Measurements from ENCODE around the gene DNAL1. TPM values are rescaled to one million over a fixed set of nuclear protein-coding genes. Genes with fewer than 3 reads are reported as not detected.

Gene DNAL1
- total RNA-seq, 1 experiment from 2014 or later: 32.8 TPM

- in situ Hi-C loops (cut with HindIII; ENCODE audit: low sequenced_read_pairs): no loop called here
Observed at GRCh38 chr14:73750531-73750901, 105.7 kb downstream of the DNAL1 start.

GRCh38 chr14:73751157-73751691, 106.4 kb downstream of the DNAL1 start:
- no peak for DNase-seq (ENCODE audit: low spot score)
- in situ Hi-C loops (cut with HindIII; ENCODE audit: low sequenced_read_pairs): no loop called here

More at GRCh38 chr14:73750531-73750901, 105.7 kb downstream of the DNAL1 start:
- peak; percentile 87 for DNase-seq (ENCODE audit: low spot score)

- DNase-seq (ENCODE audit: low spot score): no peak
- in situ Hi-C loops (cut with HindIII; ENCODE audit: low sequenced_read_pairs): no loop called here
Observed at GRCh38 chr14:73752297-73752992, 107.7 kb downstream of the DNAL1 start.

Other genes with a start within 250 kb of the DNAL1 start
- 16.6 and 49.1 TPM in 2 replicates for gene NUMB, start 186.4 kb upstream of the DNAL1 start, total RNA-seq (2014; rRNA removed; shearing (Covaris generic))
- gene RIOX1, start 154.1 kb upstream of the DNAL1 start, total RNA-seq (2014; rRNA removed; shearing (Covaris generic)): 0.07 and 0.31 TPM in 2 replicates
- gene ACOT1, start 107.8 kb upstream of the DNAL1 start, total RNA-seq (2014; rRNA removed; shearing (Covaris generic)): not detected in 2 replicates
- gene HEATR4, start 86.0 kb upstream of the DNAL1 start, total RNA-seq (2014; rRNA removed; shearing (Covaris generic)): not detected in 2 replicates
- 117 and 124 TPM in 2 replicates for gene ACOT2, start 75.8 kb upstream of the DNAL1 start, total RNA-seq (2014; rRNA removed; shearing (Covaris generic))
- not detected in 2 replicates for gene ACOT4, start 53.1 kb upstream of the DNAL1 start, total RNA-seq (2014; rRNA removed; shearing (Covaris generic))
- gene ACOT6, start 32.5 kb upstream of the DNAL1 start, total RNA-seq (2014; rRNA removed; shearing (Covaris generic)): not detected in 2 replicates
- gene PNMA1, start 69.4 kb downstream of the DNAL1 start, total RNA-seq (2014; rRNA removed; shearing (Covaris generic)): 65.8 and 80.4 TPM in 2 replicates
- gene PTGR2, start 206.8 kb downstream of the DNAL1 start, total RNA-seq (2014; rRNA removed; shearing (Covaris generic)): 2.1 and 6.6 TPM in 2 replicates
- gene ZNF410, start 241.9 kb downstream of the DNAL1 start, total RNA-seq (2014; rRNA removed; shearing (Covaris generic)): 51.9 and 63.0 TPM in 2 replicates

Measured in G401 (cell line).